MCF 10A (cell line): Measurements from ENCODE around the gene RNU4-1. TPM values are rescaled to one million over a fixed set of nuclear protein-coding genes. Genes with fewer than 3 reads are reported as not detected.

ENCODE experiments used
- Bru-seq: library from RNA; stranded (reverse); fragments of 400-500 nt; gene quantifications from one replicate; lab custom pipeline; 2021; lab: Mats Ljungman, UMichigan
- BruChase-seq, 2 experiments: library from RNA; stranded (reverse); fragments of 400-500 nt; gene quantifications; one replicate each; lab custom pipeline; 2021; lab: Mats Ljungman, UMichigan
- BruUV-seq: library from RNA; stranded (reverse); fragments of 400-500 nt; replicated peaks from 2 replicates; lab custom pipeline; 2021; lab: Mats Ljungman, UMichigan
- CTCF ChIA-PET: fragments of 300-600 bp; sonication (Branson Sonifier 250); formaldehyde crosslinking; extraction: SDS; loops from one replicate; lab custom pipeline; 2021; ENCODE audit warnings: antibody characterized with exemption, inconsistent platforms; lab: Yijun Ruan, JAX
- POLR2A ChIA-PET: fragments of 300-600, 350-650 bp; sonication (Branson Sonifier 250); formaldehyde crosslinking; extraction: SDS; loops from one replicate; lab custom pipeline; 2020; ENCODE audit warnings: antibody characterized with exemption, inconsistent platforms; lab: Yijun Ruan, JAX
- DNase-seq: peaks from one replicate; pipeline ENCODE4 v3.0.0-alpha.2; 2018; ENCODE audit not compliant: unreplicated experiment
- H3K27ac Mint-ChIP-seq: one replicate; pipeline ENCODE4 v1.8.0; 2022; ENCODE audit warnings: mild to moderate bottlenecking, low read depth, mixed read lengths; ENCODE audit not compliant: unreplicated experiment
- H3K27me3 Mint-ChIP-seq: one replicate; pipeline ENCODE4 v1.8.0; 2022; ENCODE audit warnings: mixed read lengths; ENCODE audit not compliant: insufficient read depth, unreplicated experiment
- H3K36me3 Mint-ChIP-seq: one replicate; pipeline ENCODE4 v1.8.0; 2022; ENCODE audit warnings: mild to moderate bottlenecking, moderate library complexity, mixed read lengths; ENCODE audit not compliant: insufficient read depth, unreplicated experiment
- H3K4me1 Mint-ChIP-seq: one replicate; pipeline ENCODE4 v1.8.0; 2022; ENCODE audit warnings: mixed read lengths; ENCODE audit not compliant: insufficient read depth, unreplicated experiment
- H3K4me3 Mint-ChIP-seq: one replicate; pipeline ENCODE4 v1.8.0; 2022; ENCODE audit warnings: mild to moderate bottlenecking, moderate library complexity, mixed read lengths; ENCODE audit not compliant: unreplicated experiment
- H3K9me3 Mint-ChIP-seq: one replicate; pipeline ENCODE4 v1.8.0; 2022; ENCODE audit warnings: mixed read lengths; ENCODE audit not compliant: unreplicated experiment
- intact Hi-C: fragments of 100-400 bp; cut with micrococcal nuclease; formaldehyde crosslinking; loops from 2 replicates; pipeline ENCODE4 v1.14.1; 2022
- long read RNA-seq: library from polyadenylated mRNA; stranded (forward); transcript quantifications from one replicate; pipeline ENCODE4 v2.0.0, GENCODE V29; 2022
- total RNA-seq: library from RNA; stranded (reverse); gene quantifications from 2 replicates; pipeline ENCODE4 v1.2.3, GENCODE V29; 2022
- TF ChIP-seq, protein P1 (sequence below): fragments of 200-600 bp; IDR thresholded peaks from one replicate; pipeline ENCODE4 v1.8.0; 2022; ENCODE audit warnings: antibody characterized with exemption, mild to moderate bottlenecking; ENCODE audit not compliant: unreplicated experiment

The RNU4-1 gene
- total RNA-seq, result 1,764 and 2,069 TPM in 2 replicates
- Bru-seq, nascent RNA, result percentile 95 among the genes with signal in this experiment
- percentile 53 among the genes with signal in this experiment for BruChase-seq, experiment 1, labeled RNA remaining after a 6-hour chase
- BruChase-seq, experiment 2, labeled RNA remaining after a 2-hour chase, result percentile 39 among the genes with signal in this experiment
- long read RNA-seq, result 0 reads

DNA sequence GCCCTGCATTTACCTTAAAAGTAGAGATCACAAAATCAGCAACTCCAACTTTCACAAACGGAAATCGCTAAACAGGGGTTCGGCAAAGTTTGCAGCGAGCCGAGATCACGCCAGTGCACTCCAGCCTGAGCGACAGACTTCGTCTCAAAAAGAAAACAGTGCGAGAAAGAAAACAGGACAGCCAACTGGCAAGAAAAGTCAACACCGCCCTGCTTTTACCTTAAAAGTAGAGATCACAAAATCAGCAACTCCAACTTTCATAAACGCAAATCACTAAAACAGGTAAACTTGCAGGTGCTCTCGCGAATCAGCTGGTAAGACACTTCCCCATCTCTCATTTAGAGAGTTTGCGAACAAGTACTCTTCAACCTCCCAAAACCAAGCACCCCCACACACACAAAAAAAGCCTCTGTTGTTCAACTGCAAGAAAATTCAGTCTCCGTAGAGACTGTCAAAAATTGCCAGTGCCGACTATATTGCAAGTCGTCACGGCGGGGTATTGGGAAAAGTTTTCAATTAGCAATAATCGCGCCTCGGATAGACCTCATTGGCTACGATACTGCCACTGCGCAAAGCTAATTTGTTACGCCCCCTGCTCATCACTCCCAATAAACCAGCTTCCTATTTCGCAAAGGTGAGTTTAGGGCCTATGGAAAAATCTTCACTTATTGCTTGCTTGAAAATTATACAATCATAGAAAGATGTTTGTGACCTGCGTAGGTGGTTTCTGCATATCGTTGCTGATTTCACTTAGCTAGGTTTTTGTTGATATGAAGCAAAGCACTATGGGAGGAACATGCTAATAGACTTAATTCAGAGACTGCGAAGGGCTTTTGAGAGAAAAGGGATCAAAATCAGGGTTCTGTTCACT, at the start of gene RNU4-1:
TSS of gene RNU4-1 (minus strand) at position 577 of the 871 bp plus-strand sequence.
- no peaks in the 10 kb centered on the region for H3K36me3 Mint-ChIP-seq
- no TSS peak for BruUV-seq
- ChIA-PET POLR2A (interaction anchor here (0.6 to 5.5 kb wide), 35 partner anchors 10 to 984 kb away, joined by 3 to 125 read pairs (median 6); partner anchors contain the start of genes COX6A1, POP5, PXN and RAB35), CTCF (interaction anchor here (0.7 to 1.6 kb wide), 4 partner anchors 10 to 92 kb away, joined by 3 to 4 read pairs (median 3); partner anchors contain the start of gene SIRT4)
- H3K4me3 Mint-ChIP-seq, result no peak within 1 kb of the TSS
- intact Hi-C loops, result loop anchor here (1.0 kb wide), 1 partner anchor 9 kb away; the partner anchor contains the start of gene SIRT4
- peak; percentile 95 for DNase-seq
- H3K4me1 Mint-ChIP-seq, result no peaks in the 10 kb centered on the region
- TF ChIP-seq, protein P1, sequence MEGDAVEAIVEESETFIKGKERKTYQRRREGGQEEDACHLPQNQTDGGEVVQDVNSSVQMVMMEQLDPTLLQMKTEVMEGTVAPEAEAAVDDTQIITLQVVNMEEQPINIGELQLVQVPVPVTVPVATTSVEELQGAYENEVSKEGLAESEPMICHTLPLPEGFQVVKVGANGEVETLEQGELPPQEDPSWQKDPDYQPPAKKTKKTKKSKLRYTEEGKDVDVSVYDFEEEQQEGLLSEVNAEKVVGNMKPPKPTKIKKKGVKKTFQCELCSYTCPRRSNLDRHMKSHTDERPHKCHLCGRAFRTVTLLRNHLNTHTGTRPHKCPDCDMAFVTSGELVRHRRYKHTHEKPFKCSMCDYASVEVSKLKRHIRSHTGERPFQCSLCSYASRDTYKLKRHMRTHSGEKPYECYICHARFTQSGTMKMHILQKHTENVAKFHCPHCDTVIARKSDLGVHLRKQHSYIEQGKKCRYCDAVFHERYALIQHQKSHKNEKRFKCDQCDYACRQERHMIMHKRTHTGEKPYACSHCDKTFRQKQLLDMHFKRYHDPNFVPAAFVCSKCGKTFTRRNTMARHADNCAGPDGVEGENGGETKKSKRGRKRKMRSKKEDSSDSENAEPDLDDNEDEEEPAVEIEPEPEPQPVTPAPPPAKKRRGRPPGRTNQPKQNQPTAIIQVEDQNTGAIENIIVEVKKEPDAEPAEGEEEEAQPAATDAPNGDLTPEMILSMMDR, result no peak
- H3K27ac Mint-ChIP-seq, result no peak within 1 kb of the TSS
- no peaks in the 10 kb centered on the region for H3K27me3 Mint-ChIP-seq
- no peaks in the 10 kb centered on the region for H3K9me3 Mint-ChIP-seq

GRCh38 chr12:120342175-120343038, 49.4 kb upstream of the RNU4-1 start:
- Mint-ChIP-seq H3K36me3 (no peaks in the 10 kb centered on the region), H3K9me3 (peaks cover 6% of the 10 kb centered on the region), H3K4me1 (no peaks in the 10 kb centered on the region), H3K27ac (no peak overlapping the region), H3K27me3 (peaks cover 12% of the 10 kb centered on the region), H3K4me3 (no peak overlapping the region)
- intact Hi-C loops, result no loop called here
- DNase-seq, result no peak
- TF ChIP-seq, protein P1, result no peak
- POLR2A ChIA-PET, result no interaction called here
- BruUV-seq, result no TSS peak
- CTCF ChIA-PET, result no interaction called here

DNA sequence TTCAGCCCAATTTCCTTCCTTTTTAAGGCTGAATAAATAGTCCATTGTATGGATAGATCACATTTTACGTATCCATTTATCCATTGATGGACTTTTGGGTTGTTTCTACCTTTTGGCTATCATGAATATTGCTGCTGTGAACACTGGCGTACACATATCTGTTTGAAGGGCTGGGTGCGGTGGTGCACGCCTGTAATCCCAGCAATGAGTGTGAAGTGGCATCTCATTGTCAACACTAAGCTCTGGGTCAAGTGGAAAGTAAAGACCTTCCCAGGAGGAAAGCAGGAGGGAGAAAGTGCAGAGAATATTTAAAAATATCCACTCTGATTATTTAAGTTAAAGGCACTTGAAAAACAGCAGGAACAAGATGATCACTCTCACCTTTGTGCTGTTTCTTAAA, 46.2 kb upstream of the RNU4-1 start:
- Mint-ChIP-seq H3K36me3 (no peaks in the 10 kb centered on the region), H3K27me3 (peaks cover 12% of the 10 kb centered on the region), H3K27ac (no peak overlapping the region), H3K9me3 (peaks cover 8% of the 10 kb centered on the region), H3K4me3 (no peak overlapping the region), H3K4me1 (no peaks in the 10 kb centered on the region)
- no TSS peak for BruUV-seq
- ChIA-PET CTCF (interaction anchor here (0.6 to 1.6 kb wide), 2 partner anchors 18 to 95 kb away, joined by 5 read pairs; no protein-coding TSS in a partner anchor), POLR2A (interaction anchor here (1.0 to 1.1 kb wide), 2 partner anchors 9 to 10 kb away, joined by 3 read pairs; no protein-coding TSS in a partner anchor)
- TF ChIP-seq, protein P1, result no peak
- intact Hi-C loops, result no loop called here
- no peak for DNase-seq
